Suppressor macrophage treated with lipopolysaccharide for 1 hour (primary cell): ENCODE results near the gene CD6.
"Not testable (repeated sequence)": the region's sequence is repeated elsewhere in the genome, so short reads cannot be mapped to it uniquely, and the experiment has no call there.

Experiments
- DNase-seq, 3 donors: peaks; one replicate each; pipeline ENCODE4 v3.0.0-alpha.2; 2020 to 2022

CD6 gene

GRCh38 chr11:61057615-61058014, 86.1 kb downstream of the CD6 start:
- no peak for DNase-seq

GRCh38 chr11:61058583-61059259, 87.2 kb downstream of the CD6 start:
- DNase-seq: no peak

GRCh38 chr11:61059260-61059752, 87.8 kb downstream of the CD6 start:
- DNase-seq: no peak

- DNase-seq: peak; percentile 87 to 94 (median 93)
Observed at GRCh38 chr11:61061081-61061826, 89.8 kb downstream of the CD6 start.

GRCh38 chr11:61062181-61062930, 90.9 kb downstream of the CD6 start:
- no peak for DNase-seq

GRCh38 chr11:61065236-61065635, 93.8 kb downstream of the CD6 start:
- not testable (repeated sequence) for DNase-seq

GRCh38 chr11:61065955-61066638, 94.6 kb downstream of the CD6 start:
- DNase-seq: no peak

GRCh38 chr11:61066645-61067044, 95.2 kb downstream of the CD6 start:
- DNase-seq: no peak

GRCh38 chr11:61067782-61068446, 96.4 kb downstream of the CD6 start:
- DNase-seq: no peak

- DNase-seq: no peak
Observed at GRCh38 chr11:61068581-61068980, 97.1 kb downstream of the CD6 start.

- no peak for DNase-seq
Observed at GRCh38 chr11:61069427-61069826, 97.9 kb downstream of the CD6 start.
